ES-I3 (cell line): Measurements from ENCODE around the gene LTBR.

Experiments used
- H3K36me3 ChIP-seq: 2 replicates; pipeline ENCODE4 v1.6.1; 2013; ENCODE audit warnings: mild to moderate bottlenecking, low read length, control low read depth, moderate library complexity; ENCODE audit not compliant: insufficient read depth
- H3K4me1 ChIP-seq: 2 replicates; pipeline ENCODE4 v1.6.1; 2013; ENCODE audit warnings: mild to moderate bottlenecking, control low read depth, low read length; ENCODE audit not compliant: insufficient read depth
- H3K9ac ChIP-seq: 2 replicates; pipeline ENCODE4 v1.6.1; 2013; ENCODE audit warnings: low read depth, mild to moderate bottlenecking, low read length, moderate library complexity
- H3K9me3 ChIP-seq: 2 replicates; pipeline ENCODE4 v1.6.1; 2013; ENCODE audit warnings: mild to moderate bottlenecking, low read length, moderate library complexity; ENCODE audit not compliant: control insufficient read depth, insufficient read depth

LTBR gene

DNA sequence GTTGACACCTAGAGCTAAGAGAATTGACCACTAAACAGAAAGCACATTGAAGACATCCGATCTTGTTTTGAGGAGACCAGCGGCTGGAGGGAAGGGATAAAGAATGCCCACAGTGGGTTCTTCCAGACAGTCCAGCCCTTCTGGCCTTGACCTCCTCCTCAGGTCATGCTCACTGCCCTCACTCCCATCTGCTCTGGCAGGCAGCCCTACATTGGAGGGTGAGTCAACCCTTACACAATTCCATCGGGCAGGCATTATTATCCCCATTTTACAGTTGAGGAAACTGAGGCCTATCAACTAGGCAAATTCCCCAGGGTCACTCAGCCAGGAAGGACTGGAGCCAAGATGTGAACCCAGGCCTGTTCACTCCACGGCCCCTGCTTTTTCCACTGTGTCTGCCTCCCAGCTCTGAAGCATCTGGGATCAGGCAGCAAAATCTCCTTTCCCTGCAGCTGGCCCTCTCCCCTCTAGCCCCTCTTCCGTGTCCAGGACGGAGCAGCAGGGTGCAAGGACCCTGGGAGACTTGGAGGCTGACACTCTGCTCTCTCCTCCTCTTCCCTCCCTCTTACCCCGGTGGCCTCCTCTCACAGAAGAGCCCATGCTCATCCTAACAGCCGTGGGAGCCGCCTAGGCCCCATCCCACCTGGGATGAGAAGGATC, 13.9 kb upstream of the LTBR start:
- no peaks in the 10 kb centered on the region for H3K36me3 ChIP-seq
- H3K9me3 ChIP-seq = no peaks in the 10 kb centered on the region
- peaks cover 30% of the 10 kb centered on the region for H3K4me1 ChIP-seq
- H3K9ac ChIP-seq = no peak overlapping the region

DNA sequence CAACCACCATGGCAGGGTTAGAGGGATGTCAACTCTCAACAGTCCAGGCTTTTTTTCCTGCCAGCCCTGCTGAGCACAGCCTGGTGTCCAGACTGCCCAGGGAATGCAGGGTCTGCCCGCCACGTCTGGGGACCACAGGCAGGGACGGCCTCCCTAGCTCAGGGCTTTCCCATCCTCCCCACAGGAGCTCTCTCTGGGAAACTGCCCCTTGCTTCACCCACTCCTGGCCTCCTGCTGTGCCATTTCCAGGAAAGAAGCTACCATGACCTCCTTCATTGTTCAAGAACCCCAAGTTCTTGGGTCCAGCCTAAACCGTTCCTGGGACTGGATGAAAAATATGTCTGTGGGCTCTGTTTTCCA, 13.4 kb upstream of the LTBR start:
- H3K4me1 ChIP-seq = peaks cover 30% of the 10 kb centered on the region
- no peaks in the 10 kb centered on the region for H3K36me3 ChIP-seq
- peak overlapping the region; percentile 3 for H3K9ac ChIP-seq
- no peaks in the 10 kb centered on the region for H3K9me3 ChIP-seq

DNA sequence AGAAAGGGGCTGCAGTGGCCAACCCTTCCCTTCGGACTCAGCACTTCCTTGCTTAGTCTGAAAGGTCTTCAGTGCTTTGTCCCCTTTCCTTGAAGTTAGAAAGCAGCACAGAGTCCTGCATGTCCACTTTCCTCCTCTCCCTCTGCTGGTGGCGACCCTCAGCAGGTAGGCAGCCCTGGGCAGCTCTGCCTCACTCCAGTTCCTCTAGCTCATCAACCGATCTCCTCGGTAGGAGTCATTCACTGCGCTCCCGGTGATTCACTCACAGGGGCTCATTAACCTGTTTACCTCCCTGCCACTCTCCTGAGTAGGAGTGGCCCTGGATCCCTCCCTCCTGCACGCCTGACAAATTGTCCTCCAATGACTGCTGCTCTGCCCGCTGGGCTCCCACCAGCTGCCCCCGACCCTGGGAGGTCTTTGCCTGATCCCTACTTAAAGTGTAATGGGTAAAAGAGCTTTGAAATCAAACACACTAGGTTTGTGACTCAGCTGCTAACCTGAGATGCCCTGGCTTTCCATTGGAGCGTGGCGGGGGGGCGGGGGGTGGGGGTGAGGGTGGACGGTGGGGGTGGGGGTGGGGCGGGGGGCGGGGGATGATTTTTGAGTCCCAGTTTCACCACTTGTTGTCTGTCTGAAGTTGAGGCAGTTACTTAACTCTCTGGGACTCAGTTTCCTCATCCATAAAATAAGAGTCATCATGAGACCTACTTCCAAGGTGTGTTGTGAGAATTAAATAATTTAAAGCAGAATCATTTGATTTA, 12.8 kb upstream of the LTBR start:
- H3K4me1 ChIP-seq = peaks cover 30% of the 10 kb centered on the region
- H3K36me3 ChIP-seq = no peaks in the 10 kb centered on the region
- H3K9ac ChIP-seq = peak overlapping the region; percentile 3; the same call in 1 of the 2 replicates
- no peaks in the 10 kb centered on the region for H3K9me3 ChIP-seq

DNA sequence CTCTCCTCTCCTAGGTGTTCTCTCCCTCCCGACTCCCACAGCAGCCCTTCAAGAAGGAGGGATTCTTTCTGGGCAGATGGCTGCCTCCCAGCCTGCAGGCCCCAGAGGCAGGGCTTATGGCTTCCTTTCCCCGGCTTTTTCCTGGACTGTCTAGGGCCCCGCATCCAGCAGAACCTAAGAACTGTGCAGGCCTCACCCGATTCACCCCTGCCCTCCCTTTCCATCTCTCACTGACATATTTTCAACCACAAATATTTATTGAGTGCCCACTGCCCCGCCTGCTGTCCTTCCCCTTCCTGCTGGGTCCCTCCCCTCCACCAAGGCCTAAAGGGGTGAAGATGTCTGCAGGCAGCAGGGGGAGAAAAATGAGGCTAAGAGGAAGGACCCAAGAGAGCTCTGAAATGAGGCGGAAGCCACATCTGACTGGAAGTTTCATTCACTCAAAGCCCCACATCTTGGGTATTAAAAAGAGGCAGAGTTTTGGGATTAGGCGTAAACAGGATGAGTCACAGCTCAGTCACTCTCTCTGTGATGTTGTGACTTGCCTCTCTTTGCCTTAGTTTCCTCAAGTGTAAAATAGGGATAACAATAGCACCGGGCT, 11.5 kb upstream of the LTBR start:
- Histone ChIP-seq H3K9ac (peak overlapping the region; percentile 66), H3K9me3 (no peaks in the 10 kb centered on the region), H3K4me1 (peaks cover 43% of the 10 kb centered on the region), H3K36me3 (no peaks in the 10 kb centered on the region)

DNA sequence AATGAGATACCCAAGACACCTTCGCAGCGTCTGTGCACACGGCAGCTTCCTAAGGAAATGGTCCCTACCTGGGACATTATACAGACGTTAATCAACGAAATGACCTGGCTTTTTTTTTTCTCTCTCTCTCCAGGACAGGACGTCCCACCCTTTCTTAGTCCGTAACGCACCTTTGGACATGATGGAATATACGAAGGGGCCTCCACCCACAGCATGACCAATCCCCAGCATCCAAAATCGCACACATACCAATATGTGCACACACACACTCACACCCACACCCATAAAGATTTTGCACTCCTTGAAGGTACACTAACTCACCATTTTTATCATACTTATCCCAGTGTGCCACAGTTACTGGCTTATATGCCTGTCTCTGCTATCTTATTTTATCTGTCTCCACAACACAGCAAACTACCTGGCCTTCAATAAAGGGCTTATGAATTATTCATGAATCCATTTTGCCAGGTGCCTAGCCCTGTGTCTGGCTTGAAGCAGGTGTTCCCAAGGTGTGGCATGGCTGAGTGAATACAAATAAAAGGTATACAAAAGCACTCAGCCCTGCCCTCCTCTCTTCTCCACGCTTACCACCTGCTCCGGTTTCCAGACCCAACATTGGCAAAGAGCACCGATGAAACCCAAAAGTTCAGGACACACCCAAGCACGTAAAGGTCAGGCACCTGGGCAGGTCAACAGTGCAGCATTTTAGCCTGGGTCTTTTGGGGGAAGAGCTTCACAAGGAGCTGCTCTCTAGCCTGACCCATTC, 10.8 kb upstream of the LTBR start:
- Histone ChIP-seq H3K9ac (peak overlapping the region; percentile 66; the same call in 1 of the 2 replicates), H3K4me1 (peaks cover 45% of the 10 kb centered on the region), H3K36me3 (no peaks in the 10 kb centered on the region), H3K9me3 (no peaks in the 10 kb centered on the region)

DNA sequence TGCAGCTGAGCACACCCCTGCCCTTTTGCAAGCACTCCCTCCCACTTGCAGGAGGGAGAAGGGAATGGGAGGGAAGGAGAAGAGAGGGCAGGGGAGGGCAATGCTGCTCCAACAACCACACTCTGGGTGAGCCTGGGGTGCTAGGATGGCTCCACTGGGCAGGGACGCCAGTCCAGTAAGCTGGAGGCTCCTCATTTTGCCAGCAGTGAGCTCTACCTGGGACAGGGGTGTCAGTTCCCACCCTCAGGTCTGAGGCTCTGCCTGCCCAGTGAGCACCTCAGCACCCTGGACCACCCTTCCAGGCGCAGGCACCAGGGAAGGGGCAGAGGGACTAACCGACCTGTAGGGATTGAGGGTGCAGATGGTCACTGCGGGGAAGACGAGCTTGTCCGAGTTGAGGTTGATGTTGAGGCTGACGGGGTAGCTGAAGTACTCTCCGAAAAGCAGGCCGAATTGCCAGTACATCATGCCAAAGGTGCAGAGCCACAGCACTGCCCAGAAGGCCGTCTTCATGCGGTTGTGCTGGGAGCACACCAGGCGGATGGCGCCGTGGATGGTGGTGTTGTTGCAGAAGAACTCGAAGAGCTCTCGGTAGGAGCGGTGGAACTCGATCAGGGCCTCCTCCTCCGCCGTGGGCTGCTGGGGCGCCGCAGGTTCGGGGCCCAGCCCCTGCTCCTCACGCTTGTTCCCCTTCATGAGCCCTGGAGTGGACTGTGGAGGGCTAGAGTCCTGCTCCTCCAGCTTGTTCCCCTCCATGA, 9.8 kb upstream of the LTBR start:
- Histone ChIP-seq H3K4me1 (peaks cover 37% of the 10 kb centered on the region), H3K9me3 (no peaks in the 10 kb centered on the region), H3K36me3 (no peaks in the 10 kb centered on the region), H3K9ac (peak overlapping the region; percentile 66)

DNA sequence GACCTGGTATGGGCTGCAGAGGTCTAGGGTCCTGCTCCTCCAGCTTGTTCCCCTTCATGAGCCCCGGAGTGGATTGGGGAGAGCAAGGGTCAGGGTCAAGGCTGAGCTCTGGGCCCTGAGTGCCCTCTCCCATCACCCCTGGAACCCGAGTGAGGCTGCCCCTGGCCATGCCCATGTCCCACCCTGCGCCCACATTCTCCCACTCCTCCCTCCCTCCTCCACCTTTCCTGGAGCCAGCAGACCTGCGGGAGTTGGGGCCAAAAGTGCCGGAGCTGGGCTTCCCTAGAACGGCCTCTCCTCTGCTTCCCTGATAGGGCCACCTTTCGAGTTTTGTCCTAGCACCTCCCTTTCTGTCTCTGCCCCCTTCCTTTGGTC, 9.2 kb upstream of the LTBR start:
- peak overlapping the region; percentile 66 for H3K9ac ChIP-seq

DNA sequence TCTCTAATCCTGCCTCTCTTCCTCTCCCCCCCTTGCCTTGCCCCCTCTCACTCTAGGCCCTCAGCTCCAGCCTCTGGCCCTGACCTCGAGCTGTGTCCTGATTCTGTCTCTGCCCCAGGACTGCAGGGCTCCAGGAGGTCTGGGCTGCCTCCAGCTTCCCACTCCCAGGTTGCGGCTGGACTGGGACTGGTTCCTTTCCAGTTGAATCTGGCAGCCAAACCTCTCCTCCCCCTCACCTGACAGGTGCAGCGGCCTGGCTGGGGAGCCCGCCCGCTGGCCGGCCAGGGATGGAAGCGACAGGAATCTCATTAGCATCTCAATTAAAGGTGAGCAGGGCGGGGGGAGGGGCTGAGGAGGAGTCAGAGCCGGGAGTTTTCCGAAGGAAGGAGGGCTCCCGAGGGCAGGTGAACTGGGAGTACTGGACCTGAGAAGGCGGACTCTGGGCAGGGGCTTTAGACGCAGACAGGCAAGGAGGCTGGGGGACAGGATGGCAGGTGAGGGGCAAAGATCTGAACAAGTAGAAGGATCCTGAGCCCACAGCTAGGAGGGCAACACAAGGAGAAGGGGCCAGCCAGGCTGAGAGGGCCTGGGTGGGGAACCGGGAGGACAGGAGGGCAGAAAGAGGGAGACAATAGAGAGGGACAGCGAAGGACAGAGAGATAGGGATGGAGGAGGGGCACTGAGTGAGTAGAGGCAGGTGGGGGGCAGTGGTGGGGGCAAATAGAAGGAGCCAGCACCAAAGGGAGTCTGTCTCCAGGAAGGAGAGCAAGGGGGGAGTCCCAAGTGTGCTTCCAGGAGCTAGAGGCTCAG, 8.5 kb upstream of the LTBR start, which contains the start of gene SCNN1A:
TSS of gene SCNN1A (minus strand) at position 295 of the 810 bp plus-strand sequence. CDS start 780 bp downstream, outside the sequence.
- H3K9ac ChIP-seq = peak within 1 kb of the TSS; percentile 66
- H3K4me1 ChIP-seq = peaks cover 30% of the 10 kb centered on the region
- H3K9me3 ChIP-seq = no peaks in the 10 kb centered on the region
- no peaks in the 10 kb centered on the region for H3K36me3 ChIP-seq

More for the DNA sequence above, 9.2 kb upstream of the LTBR start:
- H3K36me3 ChIP-seq = no peaks in the 10 kb centered on the region
- H3K4me1 ChIP-seq = peaks cover 37% of the 10 kb centered on the region
- no peaks in the 10 kb centered on the region for H3K9me3 ChIP-seq

DNA sequence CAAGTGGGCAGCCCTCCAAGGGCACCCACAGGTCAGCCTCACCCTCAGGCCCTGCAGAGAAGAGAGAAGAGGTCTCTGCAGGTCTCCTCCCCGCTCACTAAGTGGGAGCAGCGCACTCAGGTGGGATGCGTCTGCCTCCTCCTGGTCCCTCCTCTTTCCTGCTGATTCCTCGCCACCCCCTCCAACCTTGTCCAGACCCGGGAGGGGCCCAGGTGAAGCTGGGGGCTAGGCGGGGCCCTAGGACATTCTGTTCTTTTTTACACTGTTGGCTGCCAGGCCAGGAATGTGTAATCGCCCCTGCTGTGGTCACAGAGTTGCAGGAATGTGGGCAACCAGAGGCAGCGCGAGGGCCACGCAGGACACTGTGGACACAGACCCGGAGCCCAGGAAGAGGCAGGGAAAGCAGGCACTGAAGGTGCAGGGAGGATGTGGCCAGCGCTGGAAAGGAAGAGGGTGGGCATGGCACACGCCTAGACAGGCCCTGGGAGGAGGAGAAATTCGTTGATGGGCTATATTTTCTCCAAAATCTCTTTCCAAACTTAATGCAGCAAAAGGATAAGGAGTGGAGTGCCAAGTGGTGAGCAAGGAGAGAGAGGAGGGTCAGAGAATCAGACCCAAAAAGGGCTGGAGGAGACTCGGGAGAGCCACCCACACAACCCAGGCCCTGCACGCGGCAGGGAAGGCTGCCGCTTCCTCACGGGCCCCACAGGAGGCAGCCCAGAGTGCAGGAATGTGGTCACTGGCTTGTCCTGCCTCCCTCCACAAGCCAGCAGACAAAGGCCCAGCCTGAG, 7.7 kb upstream of the LTBR start:
- Histone ChIP-seq H3K36me3 (no peaks in the 10 kb centered on the region), H3K9me3 (no peaks in the 10 kb centered on the region), H3K4me1 (peaks cover 27% of the 10 kb centered on the region), H3K9ac (peak overlapping the region; percentile 66)

DNA sequence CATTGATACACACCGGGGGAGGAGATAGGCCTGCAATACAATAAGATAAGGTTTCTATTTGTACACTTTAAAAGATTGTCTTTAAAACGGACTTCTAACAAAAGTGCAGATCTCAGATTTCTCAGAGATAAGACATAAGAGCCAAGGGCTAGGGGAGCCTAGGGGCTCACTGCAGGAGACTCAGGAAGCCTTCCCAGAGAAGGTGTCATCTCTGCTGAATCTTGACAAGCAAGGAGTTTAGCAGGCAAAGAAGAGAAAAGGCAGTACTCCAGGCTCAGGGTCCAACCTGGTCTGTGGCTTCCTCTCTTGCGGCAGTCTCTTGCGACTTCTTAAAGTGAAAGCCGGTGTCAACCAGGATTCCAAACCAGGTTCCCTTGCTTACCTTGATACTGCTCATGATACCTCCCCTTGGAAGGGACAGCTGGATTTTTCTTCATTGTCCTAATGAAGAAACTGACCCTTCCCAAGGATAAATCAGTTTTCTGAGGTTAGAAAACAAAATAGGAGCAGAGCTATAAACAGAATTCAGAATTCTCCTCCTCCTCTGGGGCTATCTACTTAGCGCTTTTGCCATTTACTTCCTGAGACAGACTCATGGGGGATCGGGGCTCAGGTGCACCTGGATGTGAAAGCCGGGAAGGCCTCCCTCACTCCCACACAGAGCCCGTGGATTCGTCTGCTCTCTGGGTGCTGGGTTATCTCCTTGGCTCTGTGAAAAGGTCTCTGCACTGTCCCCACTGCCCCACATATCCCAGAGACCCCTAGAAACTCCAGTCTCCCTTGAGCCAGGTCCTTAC, 6.9 kb upstream of the LTBR start:
- H3K9me3 ChIP-seq = no peaks in the 10 kb centered on the region
- H3K9ac ChIP-seq = no peak overlapping the region
- H3K36me3 ChIP-seq = no peaks in the 10 kb centered on the region
- H3K4me1 ChIP-seq = peaks cover 28% of the 10 kb centered on the region

DNA sequence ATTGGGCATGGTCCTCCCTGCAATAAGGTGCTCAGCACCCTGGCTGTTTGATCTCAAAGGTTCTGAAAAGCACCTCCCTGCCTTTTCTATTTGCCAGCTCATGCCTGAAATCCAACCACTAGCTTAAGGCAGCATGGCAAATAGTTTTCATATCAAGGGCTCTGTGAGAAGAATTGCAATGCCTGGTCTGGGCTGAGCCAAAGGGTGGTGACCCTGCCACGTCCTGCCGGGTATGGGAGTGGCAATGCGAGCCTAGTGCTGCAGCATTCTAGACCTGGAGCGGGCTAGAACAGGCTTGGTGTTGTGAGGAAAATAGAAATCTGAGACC, 6.3 kb upstream of the LTBR start:
- H3K36me3 ChIP-seq = no peaks in the 10 kb centered on the region
- peaks cover 31% of the 10 kb centered on the region for H3K4me1 ChIP-seq
- no peak overlapping the region for H3K9ac ChIP-seq
- no peaks in the 10 kb centered on the region for H3K9me3 ChIP-seq

DNA sequence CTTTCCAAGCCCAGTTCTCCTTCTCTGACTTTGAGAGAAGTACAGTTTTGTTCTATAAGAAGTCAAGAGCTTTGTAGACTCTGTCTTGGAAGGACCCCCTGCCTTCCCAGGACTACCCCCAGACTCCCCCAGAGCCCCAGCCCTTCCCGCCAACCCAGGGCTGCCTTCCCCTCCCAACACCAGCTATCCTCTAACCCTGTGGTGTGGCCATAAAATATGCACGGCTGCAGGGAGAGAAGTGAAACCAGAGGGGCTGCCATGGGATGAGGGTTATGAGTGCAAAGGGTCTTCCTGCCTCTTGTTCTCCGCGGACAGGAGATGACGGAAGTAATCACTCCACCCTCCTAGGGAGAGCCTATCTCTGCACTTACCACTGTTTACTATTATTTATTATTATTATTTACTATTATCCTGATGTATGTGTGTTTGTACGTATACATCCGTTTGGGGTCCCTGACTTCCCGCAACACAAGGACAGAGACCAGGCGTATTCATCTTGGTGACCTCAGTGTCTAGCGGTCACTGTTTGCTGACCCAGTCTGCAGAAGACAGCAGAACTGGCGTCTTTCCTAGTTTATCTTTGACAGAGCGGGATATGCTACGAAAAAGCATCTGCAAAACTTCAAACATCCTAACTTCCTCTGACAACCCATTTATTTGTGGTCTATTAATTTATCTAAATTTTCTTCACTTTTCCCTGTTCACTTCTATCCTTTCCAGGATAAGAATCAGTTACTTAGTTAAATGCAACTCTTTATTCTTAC, 5.1 kb upstream of the LTBR start:
- Histone ChIP-seq H3K9me3 (no peaks in the 10 kb centered on the region), H3K36me3 (no peaks in the 10 kb centered on the region), H3K4me1 (peaks cover 36% of the 10 kb centered on the region)

More for the DNA sequence above, 5.1 kb upstream of the LTBR start:
- no peak overlapping the region for H3K9ac ChIP-seq
